ENCODE data around the gene CEP128.

- no peak for TF ChIP-seq CTCF (IDR thresholded peaks at IDR 0.05)
- TF ChIP-seq EP300 (IDR thresholded peaks at IDR 0.05), result no peak
Measured at GRCh38 chr14:80705241-80705980, 236.1 kb downstream of the CEP128 start.

Data from stomach (tissue), 4 donors.